Karpas-422 (cell line): Measurements from ENCODE around the gene TAS1R1. TPM values are rescaled to one million over a fixed set of nuclear protein-coding genes. Genes with fewer than 3 reads are reported as not detected.

Experiments
- small RNA-seq: library from RNA; depleted of rRNA; stranded (forward); fragments of <200 nt; gene quantifications from one replicate; pipeline ENCODE3, GENCODE V24; 2014
- total RNA-seq: library from RNA; depleted of rRNA; stranded (reverse); fragments of >200 nt; shearing (Covaris generic); gene quantifications from 2 replicates; pipeline ENCODE4 v1.2.3, GENCODE V29; 2014; ENCODE audit warnings: low replicate concordance; rRNA removed

The TAS1R1 gene
- total RNA-seq, 1 experiment from 2014 or later: not detected

Small RNA genes lying within 50 kb of the gene (small RNA-seq; reads per million reads assigned to genes)
- gene RNU6-731P: not detected

Other genes with a start within 250 kb of the TAS1R1 start
- gene ACOT7, start 161.5 kb upstream of the TAS1R1 start, total RNA-seq: 11.8 and 25.9 TPM in 2 replicates
- not detected in 2 replicates for gene HES2, start 135.4 kb upstream of the TAS1R1 start, total RNA-seq
- gene ESPN, start 130.5 kb upstream of the TAS1R1 start, total RNA-seq: not detected in 2 replicates
- 0.58 TPM in 1 of 2 replicates, not detected in the other for gene TNFRSF25, start 89.1 kb upstream of the TAS1R1 start, total RNA-seq
- gene PLEKHG5, start 63.6 kb upstream of the TAS1R1 start, total RNA-seq: 0.25 TPM in 1 of 2 replicates, not detected in the other
- 25.0 and 37.6 TPM in 2 replicates for gene NOL9, start 794 bp upstream of the TAS1R1 start, total RNA-seq
- 36.3 and 69.0 TPM in 2 replicates for gene ZBTB48, start 24.7 kb downstream of the TAS1R1 start, total RNA-seq
- 12.2 and 13.3 TPM in 2 replicates for gene KLHL21, start 47.6 kb downstream of the TAS1R1 start, total RNA-seq
- 5.7 and 11.1 TPM in 2 replicates for gene PHF13, start 58.4 kb downstream of the TAS1R1 start, total RNA-seq
- gene THAP3, start 69.6 kb downstream of the TAS1R1 start, total RNA-seq: 13.3 and 19.5 TPM in 2 replicates
- gene DNAJC11, start 146.5 kb downstream of the TAS1R1 start, total RNA-seq: 33.4 and 36.3 TPM in 2 replicates
- 80.5 and 118 TPM in 2 replicates for gene CAMTA1, start 230.1 kb downstream of the TAS1R1 start, total RNA-seq